ENCODE data around the gene C1QL4. TPM values are rescaled to one million over a fixed set of nuclear protein-coding genes. Genes with fewer than 3 reads are reported as not detected.
"Not testable (repeated sequence)": the region's sequence is repeated elsewhere in the genome, so short reads cannot be mapped to it uniquely, and the experiment has no call there.

Gene C1QL4
- not detected for total RNA-seq
- long read RNA-seq, donor 1 = 0 reads
- long read RNA-seq, donor 2 = 0 reads

- intact Hi-C loops (cut with DNase I) = loop anchor here in 1 of 2 donors (5.0 to 10.0 kb wide), 2 partner anchors 40 to 178 kb away; partner anchors contain the start of gene PRPH
These were observed at the start of gene C1QL4 for GRCh38 chr12:49336645-49337584. Gene C1QL4, minus strand, starts transcription at chr12:49337188. Its CDS starts 711 bp downstream, at chr12:49336477.

GRCh38 chr12:49380184-49380583, 43.2 kb upstream of the C1QL4 start:
- DNase-seq (ENCODE audit: low spot score); intact Hi-C loops (cut with DNase I): not testable (repeated sequence)

More at GRCh38 chr12:49336645-49337584, at the start of gene C1QL4:
- peak; percentile 95 for DNase-seq (ENCODE audit: low spot score)

DNA sequence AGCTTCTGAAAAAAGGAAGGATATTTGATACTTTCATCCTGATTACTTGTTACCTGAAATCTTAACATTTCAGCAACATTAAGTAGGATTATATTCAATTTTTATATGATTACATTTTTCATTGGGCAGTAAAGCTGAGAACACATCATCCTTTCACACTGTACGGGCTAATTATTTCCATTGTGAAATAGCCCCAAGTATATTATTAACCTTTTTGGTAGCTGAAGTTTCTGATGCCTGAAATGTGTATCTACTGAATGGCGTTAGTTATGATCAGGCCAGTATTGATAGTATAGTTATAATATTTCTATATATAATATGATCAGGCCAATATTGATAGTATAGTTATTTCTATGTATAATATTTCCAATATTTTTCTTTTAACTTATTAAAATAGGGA, 40.4 kb upstream of the C1QL4 start:
- no peak for DNase-seq (ENCODE audit: low spot score)
- intact Hi-C loops (cut with DNase I) = no loop called here

DNA sequence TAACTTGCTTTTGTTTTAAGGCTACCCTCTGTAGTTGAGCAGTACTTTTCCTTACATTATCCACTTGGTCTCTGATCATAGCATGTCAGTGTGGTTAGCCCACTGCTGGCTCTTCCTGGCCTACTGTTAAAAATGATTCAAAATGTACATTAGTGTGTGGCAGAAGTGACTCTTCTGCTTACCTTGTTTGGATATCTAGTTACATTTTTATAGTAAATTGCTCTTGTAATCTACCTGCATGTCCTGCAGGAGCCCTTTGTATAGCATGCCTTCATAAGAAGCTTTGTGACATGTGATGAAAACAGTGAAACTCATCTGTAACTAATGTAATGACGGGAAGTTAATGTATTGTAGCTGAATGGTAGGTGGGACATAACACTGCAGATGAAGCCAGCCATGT, 38.4 kb upstream of the C1QL4 start:
- DNase-seq (ENCODE audit: low spot score) = no peak
- intact Hi-C loops (cut with DNase I) = no loop called here

- DNase-seq (ENCODE audit: low spot score) = no peak
- intact Hi-C loops (cut with DNase I) = no loop called here
These were observed 33.6 kb upstream of the C1QL4 start for GRCh38 chr12:49370539-49370938.

- DNase-seq (ENCODE audit: low spot score) = no peak
- intact Hi-C loops (cut with DNase I) = loop anchor here in 1 of 2 donors (10.0 kb wide), 1 partner anchor 145 kb away; no protein-coding TSS in a partner anchor
These were observed 32.6 kb upstream of the C1QL4 start for GRCh38 chr12:49369411-49370145.

DNA sequence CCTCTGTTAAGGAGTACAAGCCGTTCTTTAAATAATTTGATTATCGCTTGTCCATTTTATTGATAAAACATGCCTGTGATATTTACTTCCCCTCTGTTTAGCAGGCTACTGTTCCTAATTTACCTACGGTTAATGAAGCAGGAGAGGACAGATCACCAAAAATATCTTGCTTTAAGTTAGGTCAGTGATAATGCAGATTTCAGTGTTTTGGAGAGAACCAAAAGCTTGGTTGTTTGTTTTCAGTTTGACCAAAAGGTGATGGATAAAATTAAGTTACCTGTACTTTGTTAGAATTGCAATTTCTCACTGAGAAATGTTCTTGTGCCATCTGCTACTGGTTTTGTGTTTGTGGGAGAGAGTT, 31.2 kb upstream of the C1QL4 start:
- no peak for DNase-seq (ENCODE audit: low spot score)
- intact Hi-C loops (cut with DNase I) = loop anchor here in 1 of 2 donors (10.0 kb wide), 1 partner anchor 147 kb away; no protein-coding TSS in a partner anchor

GRCh38 chr12:49367381-49368239, 30.6 kb upstream of the C1QL4 start, which contains the start of gene SPATS2:
Gene SPATS2, plus strand, starts transcription at chr12:49367462. Its CDS starts 93,551 bp downstream, at chr12:49461013.
- intact Hi-C loops (cut with DNase I) = loop anchor here in 1 of 2 donors (10.0 kb wide), 1 partner anchor 147 kb away; no protein-coding TSS in a partner anchor

DNA sequence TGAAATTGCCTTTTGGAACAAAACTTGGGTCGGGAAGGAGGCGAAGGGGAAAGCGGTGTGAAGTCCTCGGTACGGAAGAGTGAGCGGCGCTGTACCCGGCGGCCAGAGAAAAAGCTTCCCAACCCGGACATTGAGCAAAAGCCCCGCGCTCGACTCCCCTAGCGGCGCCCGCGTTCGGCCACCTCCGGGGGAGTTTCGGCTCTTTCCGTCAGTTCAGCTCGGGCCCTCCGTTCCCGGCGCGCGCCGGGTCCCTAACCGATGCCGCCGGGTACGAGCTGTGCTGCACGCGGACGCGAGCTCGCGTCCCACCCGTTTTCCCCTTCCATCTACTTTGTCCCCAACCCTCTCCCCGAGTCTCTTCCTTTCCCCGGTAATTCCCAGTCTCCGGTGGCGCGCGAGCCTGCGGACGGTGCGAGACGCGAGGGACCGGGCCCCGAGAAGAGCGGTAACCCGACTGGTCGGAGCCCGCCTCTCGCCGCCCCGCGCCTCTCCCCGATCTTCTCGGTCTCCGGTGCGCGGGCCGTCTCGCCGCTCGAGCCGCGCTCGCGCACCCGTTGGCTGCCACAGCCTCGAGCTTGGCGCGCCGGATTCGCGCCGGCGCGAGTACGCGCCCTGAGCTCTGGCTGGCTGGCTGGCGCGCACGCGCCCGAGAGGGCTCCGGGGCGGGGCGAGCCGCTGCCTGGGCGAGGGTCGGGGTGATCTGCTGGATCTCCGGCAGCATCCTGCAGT, 29.8 kb upstream of the C1QL4 start:
- DNase-seq (ENCODE audit: low spot score) = peak; percentile 96
- intact Hi-C loops (cut with DNase I) = loop anchor here in 1 of 2 donors (10.0 kb wide), 1 partner anchor 148 kb away; no protein-coding TSS in a partner anchor

More at GRCh38 chr12:49367381-49368239, 30.6 kb upstream of the C1QL4 start, which contains the start of gene SPATS2:
- DNase-seq (ENCODE audit: low spot score) = peak; percentile 98

DNA sequence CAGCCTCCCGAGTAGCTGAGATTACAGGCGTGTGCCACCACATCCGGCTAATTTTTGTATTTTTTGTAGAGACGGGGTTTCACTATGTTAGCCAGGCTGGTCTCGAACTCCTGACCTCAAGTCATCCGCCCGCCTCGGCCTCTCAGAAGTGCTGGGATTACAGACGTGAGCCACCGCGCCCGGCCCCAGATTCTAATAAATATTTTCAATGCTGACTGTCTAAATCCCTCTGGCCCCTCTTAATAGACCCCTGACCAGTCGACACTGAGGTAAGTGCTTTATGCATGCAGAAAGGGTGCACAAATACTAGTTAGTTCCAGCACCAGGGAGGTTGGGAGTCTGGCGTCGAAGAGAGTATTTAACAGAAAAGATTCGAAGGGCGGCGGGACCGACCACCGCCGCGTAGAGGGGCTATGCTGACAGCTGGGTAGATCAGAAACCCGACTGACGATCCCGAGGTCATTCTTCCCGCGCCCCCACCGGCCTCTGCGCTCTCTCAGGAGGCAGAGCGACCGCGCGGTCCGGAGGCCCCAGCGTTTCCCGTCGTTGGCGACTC, 29.2 kb upstream of the C1QL4 start:
- intact Hi-C loops (cut with DNase I) = loop anchor here in 1 of 2 donors (10.0 kb wide), 1 partner anchor 149 kb away; no protein-coding TSS in a partner anchor
- peak; percentile 77 for DNase-seq (ENCODE audit: low spot score)

GRCh38 chr12:49365542-49365941, 28.6 kb upstream of the C1QL4 start:
- intact Hi-C loops (cut with DNase I) = loop anchor here in 1 of 2 donors (10.0 kb wide), 1 partner anchor 149 kb away; no protein-coding TSS in a partner anchor
- no peak for DNase-seq (ENCODE audit: low spot score)

DNA sequence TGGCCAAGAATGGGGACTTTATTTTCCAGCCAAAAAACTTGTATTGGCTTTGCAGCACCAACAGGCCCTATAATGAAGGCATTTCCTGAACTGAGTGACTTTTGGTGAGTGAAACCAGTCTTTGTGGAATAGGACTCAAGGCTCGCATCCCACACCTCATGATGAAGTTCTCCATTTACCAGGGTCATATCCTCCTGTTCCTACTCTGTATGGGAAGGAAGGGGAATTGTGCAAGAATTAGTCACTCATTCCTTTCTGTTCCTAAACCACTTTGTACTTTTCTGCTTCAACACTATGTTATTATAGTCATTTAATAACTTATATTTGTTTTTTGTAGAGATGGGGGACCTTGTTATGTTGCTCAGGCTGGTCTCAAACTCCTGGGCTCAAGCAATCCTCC, 28.0 kb upstream of the C1QL4 start:
- intact Hi-C loops (cut with DNase I) = loop anchor here in 1 of 2 donors (10.0 kb wide), 1 partner anchor 150 kb away; no protein-coding TSS in a partner anchor
- DNase-seq (ENCODE audit: low spot score) = peak; percentile 8

DNA sequence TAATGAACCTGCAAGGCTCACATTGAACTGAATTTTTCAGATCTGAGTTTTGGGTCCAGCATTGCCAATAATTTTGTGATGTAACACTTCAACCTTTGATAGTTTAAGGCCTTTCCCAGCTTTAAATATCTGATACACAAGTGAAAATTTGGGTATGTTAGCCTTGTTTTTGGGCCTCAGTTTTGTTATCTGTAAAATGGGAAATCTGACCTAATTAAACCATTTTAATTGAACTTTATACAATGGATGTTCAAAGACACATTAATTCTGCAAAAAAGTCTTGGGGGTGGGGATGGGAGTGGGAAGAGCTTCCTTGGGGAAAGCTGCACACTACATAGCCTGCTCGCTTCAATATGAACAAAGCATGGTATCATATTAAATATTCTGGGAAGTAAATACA, 25.1 kb upstream of the C1QL4 start:
- no peak for DNase-seq (ENCODE audit: low spot score)
- intact Hi-C loops (cut with DNase I) = loop anchor here in 1 of 2 donors (10.0 kb wide), 1 partner anchor 153 kb away; no protein-coding TSS in a partner anchor

DNA sequence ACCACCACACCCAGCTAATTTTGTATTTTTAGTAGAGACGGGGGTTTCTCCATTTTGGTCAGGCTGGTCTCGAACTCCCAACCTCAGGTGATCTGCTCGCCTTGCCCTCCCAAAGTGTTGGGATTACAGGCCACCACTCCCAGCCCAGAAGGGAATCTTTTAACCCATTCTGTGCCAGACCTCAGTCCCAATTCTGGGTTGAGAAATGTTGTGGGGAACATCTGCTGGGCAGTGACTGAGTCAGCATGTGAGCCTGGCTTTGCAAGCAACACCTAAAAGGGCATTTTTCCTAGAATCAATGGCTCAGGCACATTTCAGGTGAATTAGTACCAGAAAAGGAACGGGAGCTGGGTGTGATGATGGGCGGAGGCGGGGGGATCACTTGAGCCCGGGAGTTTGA, 22.7 kb upstream of the C1QL4 start:
- intact Hi-C loops (cut with DNase I) = loop anchor here (5.0 to 10.0 kb wide), 2 partner anchors 155 to 158 kb away; no protein-coding TSS in a partner anchor
- peak; percentile 11 for DNase-seq (ENCODE audit: low spot score)

GRCh38 chr12:49358483-49359141, 21.6 kb upstream of the C1QL4 start:
- intact Hi-C loops (cut with DNase I) = loop anchor here in 1 of 2 donors (5.0 kb wide), 1 partner anchor 159 kb away; no protein-coding TSS in a partner anchor
- DNase-seq (ENCODE audit: low spot score) = peak; percentile 29

- intact Hi-C loops (cut with DNase I) = loop anchor here in 1 of 2 donors (5.0 kb wide), 1 partner anchor 160 kb away; no protein-coding TSS in a partner anchor
- DNase-seq (ENCODE audit: low spot score) = no peak
These were observed 20.2 kb upstream of the C1QL4 start for GRCh38 chr12:49357103-49357678.
